ENCODE data around the gene PDE4D. TPM values are rescaled to one million over a fixed set of nuclear protein-coding genes. Genes with fewer than 3 reads are reported as not detected.
A peak's percentile ranks its signal among the peaks of the same experiment; 100 is the strongest.

Gene PDE4D
- total RNA-seq, 1 experiment from 2014 or later = 32.5 TPM

- DNase-seq = no peak
- H3K4me1 ChIP-seq = no peaks in the 10 kb centered on the region
- no peak overlapping the region for H3K4me3 ChIP-seq
- no peak overlapping the region for H3K27ac ChIP-seq
- no peaks in the 10 kb centered on the region for H3K36me3 ChIP-seq
- H3K27me3 ChIP-seq = no peaks in the 10 kb centered on the region
- no peaks in the 10 kb centered on the region for H3K9me3 ChIP-seq (replicated peaks)
Observed at GRCh38 chr5:59169768-59170150, 723.8 kb downstream of the PDE4D start.

- H3K9me3 ChIP-seq (replicated peaks) = no peaks in the 10 kb centered on the region
- H3K4me1 ChIP-seq = no peaks in the 10 kb centered on the region
- no peak overlapping the region for H3K27ac ChIP-seq
- no peaks in the 10 kb centered on the region for H3K36me3 ChIP-seq
- H3K4me3 ChIP-seq = no peak overlapping the region
- H3K27me3 ChIP-seq = no peaks in the 10 kb centered on the region
- DNase-seq = no peak
Observed at GRCh38 chr5:59169081-59169767, 724.3 kb downstream of the PDE4D start.

- H3K36me3 ChIP-seq = no peaks in the 10 kb centered on the region
- DNase-seq = no peak
- H3K9me3 ChIP-seq (replicated peaks) = no peaks in the 10 kb centered on the region
- H3K4me1 ChIP-seq = no peaks in the 10 kb centered on the region
- H3K4me3 ChIP-seq = no peak overlapping the region
- no peak overlapping the region for H3K27ac ChIP-seq
- no peaks in the 10 kb centered on the region for H3K27me3 ChIP-seq
Observed at GRCh38 chr5:59168067-59168466, 725.5 kb downstream of the PDE4D start.

- no peak overlapping the region for H3K27ac ChIP-seq
Observed at GRCh38 chr5:59164041-59164830, 729.3 kb downstream of the PDE4D start.

GRCh38 chr5:59161221-59162105, 732.1 kb downstream of the PDE4D start:
- Histone ChIP-seq H3K36me3 (no peaks in the 10 kb centered on the region), H3K9me3 (replicated peaks) (no peaks in the 10 kb centered on the region), H3K4me3 (no peak overlapping the region), H3K4me1 (peaks cover 19% of the 10 kb centered on the region), H3K27ac (no peak overlapping the region), H3K27me3 (no peaks in the 10 kb centered on the region)
- DNase-seq = no peak

More at GRCh38 chr5:59164041-59164830, 729.3 kb downstream of the PDE4D start:
- H3K4me3 ChIP-seq = no peak overlapping the region
- H3K27me3 ChIP-seq = no peaks in the 10 kb centered on the region
- DNase-seq = no peak
- H3K36me3 ChIP-seq = no peaks in the 10 kb centered on the region
- H3K9me3 ChIP-seq (replicated peaks) = no peaks in the 10 kb centered on the region
- no peaks in the 10 kb centered on the region for H3K4me1 ChIP-seq

- H3K36me3 ChIP-seq = no peaks in the 10 kb centered on the region
- no peak overlapping the region for H3K27ac ChIP-seq
- H3K4me1 ChIP-seq = peaks cover 21% of the 10 kb centered on the region
- H3K27me3 ChIP-seq = no peaks in the 10 kb centered on the region
- no peaks in the 10 kb centered on the region for H3K9me3 ChIP-seq (replicated peaks)
- H3K4me3 ChIP-seq = no peak overlapping the region
- no peak for DNase-seq
Observed at GRCh38 chr5:59158637-59159391, 734.7 kb downstream of the PDE4D start.

GRCh38 chr5:59158165-59158564, 735.4 kb downstream of the PDE4D start:
- Histone ChIP-seq H3K27ac (no peak overlapping the region), H3K27me3 (no peaks in the 10 kb centered on the region), H3K9me3 (replicated peaks) (no peaks in the 10 kb centered on the region), H3K36me3 (no peaks in the 10 kb centered on the region), H3K4me1 (peaks cover 23% of the 10 kb centered on the region), H3K4me3 (no peak overlapping the region)
- peak; percentile 7 to 41 for DNase-seq

GRCh38 chr5:59157068-59157467, 736.5 kb downstream of the PDE4D start:
- Histone ChIP-seq H3K4me1 (peaks cover 34% of the 10 kb centered on the region), H3K4me3 (no peak overlapping the region), H3K27ac (no peak overlapping the region; the same call in 1 of the 2 replicates), H3K27me3 (no peaks in the 10 kb centered on the region), H3K36me3 (no peaks in the 10 kb centered on the region), H3K9me3 (replicated peaks) (no peaks in the 10 kb centered on the region; the same call in 1 of the 2 replicates)
- peak; percentile 32 to 69 for DNase-seq

GRCh38 chr5:59152701-59153245, 740.8 kb downstream of the PDE4D start:
- H3K27ac ChIP-seq = no peak overlapping the region
- no peaks in the 10 kb centered on the region for H3K27me3 ChIP-seq
- no peaks in the 10 kb centered on the region for H3K36me3 ChIP-seq
- peak in 1 of 2 experiments; percentile 44 for DNase-seq
- peaks cover 29% of the 10 kb centered on the region for H3K4me1 ChIP-seq
- no peaks in the 10 kb centered on the region; the same call in 1 of the 2 replicates for H3K9me3 ChIP-seq (replicated peaks)
- no peak overlapping the region for H3K4me3 ChIP-seq

- Histone ChIP-seq H3K27me3 (no peaks in the 10 kb centered on the region), H3K36me3 (no peaks in the 10 kb centered on the region), H3K9me3 (replicated peaks) (no peaks in the 10 kb centered on the region; the same call in 1 of the 2 replicates), H3K4me1 (peaks cover 15% of the 10 kb centered on the region), H3K4me3 (no peak overlapping the region), H3K27ac (no peak overlapping the region)
- DNase-seq = no peak
Observed at GRCh38 chr5:59151162-59151889, 742.2 kb downstream of the PDE4D start.

- Histone ChIP-seq H3K27ac (no peak overlapping the region), H3K27me3 (no peaks in the 10 kb centered on the region), H3K4me3 (no peak overlapping the region), H3K36me3 (no peaks in the 10 kb centered on the region), H3K9me3 (replicated peaks) (no peaks in the 10 kb centered on the region; the same call in 1 of the 2 replicates), H3K4me1 (peaks cover 14% of the 10 kb centered on the region)
- DNase-seq = no peak
Observed at GRCh38 chr5:59149827-59150226, 743.7 kb downstream of the PDE4D start.

- Histone ChIP-seq H3K9me3 (replicated peaks) (no peaks in the 10 kb centered on the region; the same call in 1 of the 2 replicates), H3K4me3 (no peak overlapping the region), H3K27me3 (no peaks in the 10 kb centered on the region), H3K4me1 (peaks cover 14% of the 10 kb centered on the region), H3K27ac (no peak overlapping the region), H3K36me3 (no peaks in the 10 kb centered on the region)
- DNase-seq = no peak
Observed at GRCh38 chr5:59149271-59149670, 744.3 kb downstream of the PDE4D start.

GRCh38 chr5:59146729-59147128, 746.8 kb downstream of the PDE4D start:
- H3K27ac ChIP-seq = no peak overlapping the region
- no peaks in the 10 kb centered on the region for H3K36me3 ChIP-seq
- no peak overlapping the region for H3K4me3 ChIP-seq
- no peak for DNase-seq
- H3K27me3 ChIP-seq = no peaks in the 10 kb centered on the region
- no peaks in the 10 kb centered on the region for H3K4me1 ChIP-seq
- no peaks in the 10 kb centered on the region for H3K9me3 ChIP-seq (replicated peaks)

Data from SJCRH30 (cell line).